ENCODE data around the gene FBXL20. TPM values are rescaled to one million over a fixed set of nuclear protein-coding genes. Genes with fewer than 3 reads are reported as not detected.
A peak's percentile ranks its signal among the peaks of the same experiment; 100 is the strongest.
"Not testable (repeated sequence)": the region's sequence is repeated elsewhere in the genome, so short reads cannot be mapped to it uniquely, and the experiment has no call there.

The FBXL20 gene
- polyA plus RNA-seq, 1 donor, result 8.8 TPM

DNA sequence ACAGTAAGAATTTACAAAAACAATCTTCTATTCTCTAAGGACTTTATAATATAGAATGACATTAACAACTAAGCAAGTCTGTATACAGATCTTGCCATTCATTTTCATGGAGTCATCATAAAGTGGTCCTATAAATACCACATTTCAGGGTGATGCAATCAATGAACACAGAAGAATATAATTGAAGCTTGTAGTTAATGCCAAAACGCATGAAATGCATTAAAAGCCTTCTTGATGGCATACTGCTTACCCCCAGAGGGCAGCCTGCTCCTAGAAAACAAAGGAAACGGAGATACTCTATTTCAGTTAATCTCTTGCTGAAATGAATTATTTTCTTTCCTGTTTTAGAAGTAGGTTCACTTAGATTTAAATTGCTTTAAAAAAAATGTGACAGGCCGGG lies 130.5 kb downstream of the FBXL20 start:
- no peak for DNase-seq
- no peak overlapping the region for H3K27ac ChIP-seq (ENCODE audit: low read length)

GRCh38 chr17:39264119-39264518 lies 137.3 kb downstream of the FBXL20 start:
- H3K27ac ChIP-seq (ENCODE audit: low read length), result no peak overlapping the region
- no peaks in the 10 kb centered on the region for H3K27me3 ChIP-seq (ENCODE audit: control insufficient read depth, insufficient read depth, low read length)
- H3K36me3 ChIP-seq (ENCODE audit: control insufficient read depth, insufficient read depth, low read length), result peaks cover 54% of the 10 kb centered on the region
- peaks cover 3% of the 10 kb centered on the region for H3K4me1 ChIP-seq (ENCODE audit: control insufficient read depth, insufficient read depth, low read length)
- no peak for DNase-seq
- H3K4me3 ChIP-seq (ENCODE audit: low read length), result no peak overlapping the region
- H3K9me3 ChIP-seq (ENCODE audit: control insufficient read depth, low read depth, low read length), result no peaks in the 10 kb centered on the region
- no CpG with 5 or more reads among the region's 5 CpGs for WGBS (ENCODE audit: insufficient coverage, low lambda C conversion rate)

More for the DNA sequence above, 130.5 kb downstream of the FBXL20 start:
- Histone ChIP-seq H3K36me3 (ENCODE audit: control insufficient read depth, insufficient read depth, low read length) (peaks cover 28% of the 10 kb centered on the region), H3K27me3 (ENCODE audit: control insufficient read depth, insufficient read depth, low read length) (no peaks in the 10 kb centered on the region), H3K4me1 (ENCODE audit: control insufficient read depth, insufficient read depth, low read length) (peaks cover 3% of the 10 kb centered on the region), H3K4me3 (ENCODE audit: low read length) (no peak overlapping the region), H3K9me3 (ENCODE audit: control insufficient read depth, low read depth, low read length) (no peaks in the 10 kb centered on the region)
- no CpG with 5 or more reads among the region's 3 CpGs for WGBS (ENCODE audit: insufficient coverage, low lambda C conversion rate)

GRCh38 chr17:39261286-39261685 lies 140.1 kb downstream of the FBXL20 start:
- 68% methylated on average over 2 of the region's 7 CpGs for WGBS (ENCODE audit: insufficient coverage, low lambda C conversion rate)
- no peak overlapping the region for H3K27ac ChIP-seq (ENCODE audit: low read length)
- DNase-seq, result no peak
- no peaks in the 10 kb centered on the region for H3K9me3 ChIP-seq (ENCODE audit: control insufficient read depth, low read depth, low read length)
- H3K4me1 ChIP-seq (ENCODE audit: control insufficient read depth, insufficient read depth, low read length), result peaks cover 9% of the 10 kb centered on the region
- H3K27me3 ChIP-seq (ENCODE audit: control insufficient read depth, insufficient read depth, low read length), result no peaks in the 10 kb centered on the region
- H3K4me3 ChIP-seq (ENCODE audit: low read length), result no peak overlapping the region
- H3K36me3 ChIP-seq (ENCODE audit: control insufficient read depth, insufficient read depth, low read length), result peaks cover 63% of the 10 kb centered on the region

- no peak for DNase-seq
- WGBS (ENCODE audit: insufficient coverage, low lambda C conversion rate), result 0% methylated on average over 1 of the region's 7 CpGs
- H3K9me3 ChIP-seq (ENCODE audit: control insufficient read depth, low read depth, low read length), result no peaks in the 10 kb centered on the region
These were observed 148.5 kb downstream of the FBXL20 start for GRCh38 chr17:39252788-39253460.

GRCh38 chr17:39251997-39252396 lies 149.4 kb downstream of the FBXL20 start:
- no peaks in the 10 kb centered on the region for H3K9me3 ChIP-seq (ENCODE audit: control insufficient read depth, low read depth, low read length)
- WGBS (ENCODE audit: insufficient coverage, low lambda C conversion rate), result no CpG with 5 or more reads among the region's 1 CpG
- H3K4me1 ChIP-seq (ENCODE audit: control insufficient read depth, insufficient read depth, low read length), result peaks cover 10% of the 10 kb centered on the region
- H3K36me3 ChIP-seq (ENCODE audit: control insufficient read depth, insufficient read depth, low read length), result peaks cover 24% of the 10 kb centered on the region
- no peaks in the 10 kb centered on the region for H3K27me3 ChIP-seq (ENCODE audit: control insufficient read depth, insufficient read depth, low read length)
- no peak overlapping the region for H3K27ac ChIP-seq (ENCODE audit: low read length)
- no peak for DNase-seq
- H3K4me3 ChIP-seq (ENCODE audit: low read length), result no peak overlapping the region

More at GRCh38 chr17:39252788-39253460, 148.5 kb downstream of the FBXL20 start:
- Histone ChIP-seq H3K27ac (ENCODE audit: low read length) (no peak overlapping the region), H3K4me3 (ENCODE audit: low read length) (no peak overlapping the region), H3K27me3 (ENCODE audit: control insufficient read depth, insufficient read depth, low read length) (no peaks in the 10 kb centered on the region), H3K4me1 (ENCODE audit: control insufficient read depth, insufficient read depth, low read length) (peaks cover 12% of the 10 kb centered on the region), H3K36me3 (ENCODE audit: control insufficient read depth, insufficient read depth, low read length) (peaks cover 29% of the 10 kb centered on the region)

GRCh38 chr17:39250076-39250475 lies 151.3 kb downstream of the FBXL20 start:
- not testable (repeated sequence) for H3K9me3 ChIP-seq (ENCODE audit: control insufficient read depth, low read depth, low read length); H3K4me3 ChIP-seq (ENCODE audit: low read length); H3K27me3 ChIP-seq (ENCODE audit: control insufficient read depth, insufficient read depth, low read length); H3K27ac ChIP-seq (ENCODE audit: low read length); DNase-seq; H3K4me1 ChIP-seq (ENCODE audit: control insufficient read depth, insufficient read depth, low read length)
- H3K36me3 ChIP-seq (ENCODE audit: control insufficient read depth, insufficient read depth, low read length), result peaks cover 21% of the 10 kb centered on the region
- WGBS (ENCODE audit: insufficient coverage, low lambda C conversion rate), result no CpG with 5 or more reads among the region's 12 CpGs

DNA sequence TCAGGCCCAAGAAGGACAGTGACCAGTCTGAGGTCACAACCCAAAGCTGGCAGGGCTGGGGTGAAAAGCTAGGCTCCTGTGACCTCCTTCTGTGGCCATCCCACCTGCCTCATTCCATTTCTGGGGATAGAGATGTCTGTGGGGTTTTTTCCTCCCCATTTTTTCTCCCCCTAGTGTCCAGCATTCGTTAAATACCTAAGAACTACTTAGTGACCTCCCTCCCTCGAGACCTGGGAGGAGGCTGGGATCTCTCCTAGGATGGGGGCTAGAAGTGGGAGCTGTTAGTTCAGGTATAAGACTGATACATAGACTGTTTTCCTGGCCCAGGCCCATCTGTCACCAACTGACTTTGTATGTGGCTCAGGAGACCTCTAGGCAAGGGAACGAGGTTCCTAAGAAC lies 155.2 kb downstream of the FBXL20 start:
- H3K27ac ChIP-seq (ENCODE audit: low read length), result no peak overlapping the region
- DNase-seq, result no peak
- no peaks in the 10 kb centered on the region for H3K27me3 ChIP-seq (ENCODE audit: control insufficient read depth, insufficient read depth, low read length)
- H3K4me3 ChIP-seq (ENCODE audit: low read length), result no peak overlapping the region
- WGBS (ENCODE audit: insufficient coverage, low lambda C conversion rate), result no CpG with 5 or more reads among the region's 3 CpGs
- no peaks in the 10 kb centered on the region for H3K9me3 ChIP-seq (ENCODE audit: control insufficient read depth, low read depth, low read length)
- H3K36me3 ChIP-seq (ENCODE audit: control insufficient read depth, insufficient read depth, low read length), result peaks cover 2% of the 10 kb centered on the region
- H3K4me1 ChIP-seq (ENCODE audit: control insufficient read depth, insufficient read depth, low read length), result no peaks in the 10 kb centered on the region

DNA sequence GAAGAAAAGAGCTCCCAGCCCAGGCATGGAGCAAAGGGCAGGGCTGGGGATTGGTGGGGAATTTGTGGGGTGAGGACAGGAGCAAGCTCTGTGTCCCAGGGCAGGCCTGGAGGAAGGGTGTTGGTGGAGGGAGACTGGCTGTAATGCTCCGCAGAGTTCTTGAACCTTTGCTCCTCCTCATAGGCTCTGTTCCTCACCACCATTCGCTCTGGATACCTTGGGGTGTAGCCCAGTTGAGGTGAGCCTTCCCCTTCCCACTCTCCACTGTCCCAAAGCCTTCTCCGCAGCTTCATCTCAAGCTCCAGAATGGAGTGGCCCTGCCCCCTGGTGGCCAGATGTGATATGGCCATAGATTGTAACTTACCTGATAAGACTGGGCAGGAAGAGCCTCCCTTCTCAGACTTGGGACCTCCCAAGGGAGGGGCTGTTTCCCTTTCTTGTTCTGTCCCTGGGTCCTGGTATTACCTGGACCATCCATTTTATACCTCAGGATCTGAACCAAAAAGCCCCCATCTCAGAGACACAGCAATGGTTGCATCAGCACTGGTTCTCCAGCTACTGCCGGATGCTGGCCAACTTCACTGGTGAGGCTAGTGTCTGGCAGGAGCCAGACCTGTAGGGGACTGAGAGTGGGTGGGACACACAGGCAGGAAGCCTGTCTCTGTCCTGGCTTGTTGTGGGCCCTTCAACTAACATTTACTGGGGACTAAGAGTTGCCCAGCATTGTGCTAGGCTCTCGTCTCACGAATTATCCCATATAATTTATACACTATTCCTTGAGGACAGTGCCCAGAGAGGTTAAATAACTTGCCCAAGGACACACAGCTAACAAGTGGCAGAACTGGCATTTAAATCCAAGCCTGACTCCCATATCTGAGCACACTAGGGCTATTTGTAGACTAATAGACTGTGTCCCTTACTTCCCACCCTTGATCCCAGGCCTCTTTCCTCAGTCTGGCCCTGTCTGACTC lies 156.5 kb downstream of the FBXL20 start:
- peaks cover 2% of the 10 kb centered on the region for H3K36me3 ChIP-seq (ENCODE audit: control insufficient read depth, insufficient read depth, low read length)
- no peaks in the 10 kb centered on the region for H3K27me3 ChIP-seq (ENCODE audit: control insufficient read depth, insufficient read depth, low read length)
- WGBS (ENCODE audit: insufficient coverage, low lambda C conversion rate), result 20% methylated on average over 1 of the region's 6 CpGs
- DNase-seq, result peak; percentile 72 to 81
- H3K4me1 ChIP-seq (ENCODE audit: control insufficient read depth, insufficient read depth, low read length), result no peaks in the 10 kb centered on the region
- no peak overlapping the region for H3K4me3 ChIP-seq (ENCODE audit: low read length)
- no peaks in the 10 kb centered on the region for H3K9me3 ChIP-seq (ENCODE audit: control insufficient read depth, low read depth, low read length)
- H3K27ac ChIP-seq (ENCODE audit: low read length), result no peak overlapping the region

GRCh38 chr17:39244016-39244599 lies 157.3 kb downstream of the FBXL20 start:
- no peak overlapping the region for H3K27ac ChIP-seq (ENCODE audit: low read length)
- no peak overlapping the region for H3K4me3 ChIP-seq (ENCODE audit: low read length)
- no peaks in the 10 kb centered on the region for H3K27me3 ChIP-seq (ENCODE audit: control insufficient read depth, insufficient read depth, low read length)
- peaks cover 2% of the 10 kb centered on the region for H3K36me3 ChIP-seq (ENCODE audit: control insufficient read depth, insufficient read depth, low read length)
- no peaks in the 10 kb centered on the region for H3K4me1 ChIP-seq (ENCODE audit: control insufficient read depth, insufficient read depth, low read length)
- WGBS (ENCODE audit: insufficient coverage, low lambda C conversion rate), result no CpG with 5 or more reads among the region's 11 CpGs
- no peaks in the 10 kb centered on the region for H3K9me3 ChIP-seq (ENCODE audit: control insufficient read depth, low read depth, low read length)
- DNase-seq, result no peak

- no peaks in the 10 kb centered on the region for H3K27me3 ChIP-seq (ENCODE audit: control insufficient read depth, insufficient read depth, low read length)
- H3K4me1 ChIP-seq (ENCODE audit: control insufficient read depth, insufficient read depth, low read length), result no peaks in the 10 kb centered on the region
- H3K4me3 ChIP-seq (ENCODE audit: low read length), result no peak overlapping the region
- no peak for DNase-seq
- H3K27ac ChIP-seq (ENCODE audit: low read length), result no peak overlapping the region
- H3K36me3 ChIP-seq (ENCODE audit: control insufficient read depth, insufficient read depth, low read length), result no peaks in the 10 kb centered on the region
- no CpG with 5 or more reads among the region's 8 CpGs for WGBS (ENCODE audit: insufficient coverage, low lambda C conversion rate)
- H3K9me3 ChIP-seq (ENCODE audit: control insufficient read depth, low read depth, low read length), result no peaks in the 10 kb centered on the region
These were observed 158.3 kb downstream of the FBXL20 start for GRCh38 chr17:39243155-39243554.
